OCI-LY7 (cell line): ENCODE results near the gene SSPN. TPM values are rescaled to one million over a fixed set of nuclear protein-coding genes. Genes with fewer than 3 reads are reported as not detected.

Experiments used
- BruUV-seq: library from RNA; stranded (reverse); fragments of 400-500 nt; replicated peaks from 2 replicates; lab custom pipeline; 2021; lab: Mats Ljungman, UMichigan
- CTCF ChIA-PET: fragments of 300-600 bp; sonication (Branson Sonifier 250); formaldehyde crosslinking; loops from one replicate; lab custom pipeline; 2022; ENCODE audit warnings: antibody characterized with exemption; ENCODE audit not compliant: unreplicated experiment; lab: Charles Lee
- POLR2A ChIA-PET: fragments of 300-600 bp; sonication (Branson Sonifier 250); formaldehyde crosslinking; loops from one replicate; lab custom pipeline; 2022; ENCODE audit warnings: antibody characterized with exemption; lab: Charles Lee
- DNase-seq: peaks from one replicate; pipeline ENCODE4 v3.0.0-alpha.2; 2015; ENCODE audit warnings: low spot score
- H2AFZ ChIP-seq: fragments of 200-600 bp; sonication (generic), shearing (Covaris generic); 2 replicates; pipeline ENCODE4 v1.6.1; 2014; ENCODE audit warnings: mild to moderate bottlenecking, antibody characterized with exemption, low read length, moderate library complexity
- H3K27ac ChIP-seq: fragments of 200-600 bp; sonication (generic); 2 replicates; pipeline ENCODE4 v1.5.1; 2014; ENCODE audit warnings: mixed run types, low read depth, mild to moderate bottlenecking, moderate library complexity, low read length, inconsistent platforms; ENCODE audit not compliant: poor library complexity, severe bottlenecking
- H3K36me3 ChIP-seq: fragments of 200-600 bp; sonication (generic); 2 replicates; pipeline ENCODE4 v1.6.1; 2014; ENCODE audit warnings: mild to moderate bottlenecking, antibody characterized with exemption, low read length, moderate library complexity, mixed read lengths; ENCODE audit not compliant: insufficient read depth
- H3K4me1 ChIP-seq: fragments of 200-600 bp; sonication (generic); 2 replicates; pipeline ENCODE4 v1.5.1; 2014; ENCODE audit warnings: mild to moderate bottlenecking, low read length; ENCODE audit not compliant: insufficient read depth, poor library complexity, severe bottlenecking
- H3K4me2 ChIP-seq: fragments of 200-600 bp; sonication (generic); 2 replicates; pipeline ENCODE4 v1.6.1; 2014; ENCODE audit warnings: mild to moderate bottlenecking, low read length
- H3K4me3 ChIP-seq: fragments of 200-600 bp; sonication (generic); 2 replicates; pipeline ENCODE4 v1.5.1; 2014; ENCODE audit warnings: mild to moderate bottlenecking, low read depth, low read length; ENCODE audit not compliant: poor library complexity, severe bottlenecking
- H3K79me2 ChIP-seq: fragments of 200-600 bp; sonication (generic); 2 replicates; pipeline ENCODE4 v1.6.1; 2016; ENCODE audit warnings: low read depth, mild to moderate bottlenecking, low read length, moderate library complexity, mixed read lengths; ENCODE audit not compliant: insufficient read depth
- H3K9me2 ChIP-seq: fragments of 200-600 bp; sonication (generic); 2 replicates; pipeline ENCODE4 v1.6.1; 2016; ENCODE audit warnings: mild to moderate bottlenecking, low read length, mixed read lengths; ENCODE audit not compliant: insufficient read depth
- H3K9me3 ChIP-seq: fragments of 200-600 bp; sonication (generic); 2 replicates; pipeline ENCODE4 v1.6.1; 2014; ENCODE audit warnings: mild to moderate bottlenecking, mixed run types, low read length, mixed read lengths
- H4K20me1 ChIP-seq: fragments of 200-600 bp; sonication (generic); 2 replicates; pipeline ENCODE4 v1.6.1; 2014; ENCODE audit warnings: mild to moderate bottlenecking, antibody characterized with exemption, low read length, moderate library complexity, mixed read lengths; ENCODE audit not compliant: insufficient read depth
- CTCF ChIP-seq: fragments of 200-600 bp; sonication (generic); conservative IDR thresholded peaks from 2 replicates; pipeline ENCODE4 v1.5.1; 2014; ENCODE audit warnings: mild to moderate bottlenecking, antibody characterized with exemption, low read length, moderate library complexity, mixed read lengths
- EZH2phosphoT487 ChIP-seq: fragments of 200-600 bp; sonication (generic); IDR thresholded peaks from 2 replicates; pipeline ENCODE4 v1.6.1; 2018; ENCODE audit warnings: low read depth, borderline replicate concordance, mild to moderate bottlenecking, mixed run types, antibody characterized with exemption, low read length, moderate library complexity, mixed read lengths
- intact Hi-C: fragments of 100-400 bp; cut with micrococcal nuclease; formaldehyde crosslinking; loops from one replicate; pipeline ENCODE4 v1.10.0; 2022; ENCODE audit not compliant: unreplicated experiment
- total RNA-seq, 2 experiments: library from RNA; depleted of rRNA in 1 of 2; stranded (reverse); fragments of >200 nt in 1 of 2; shearing (Covaris generic) in 1 of 2; gene quantifications; 2 replicates each; pipeline ENCODE4 v1.2.3, GENCODE V29; 2014 to 2022

The SSPN gene
- total RNA-seq, 2 experiments from 2014 or later, result not detected

GRCh38 chr12:26212988-26213387 lies 17.6 kb downstream of the SSPN start:
- ChIA-PET POLR2A (interaction anchor here (0.7 to 1.1 kb wide), 2 partner anchors 12 to 173 kb away, joined by 3 to 4 read pairs; no protein-coding TSS in a partner anchor), CTCF (no interaction called here)
- Histone ChIP-seq H3K27ac (no peak overlapping the region), H3K4me3 (no peak overlapping the region), H4K20me1 (no peaks in the 10 kb centered on the region), H3K9me2 (no peaks in the 10 kb centered on the region), H3K4me2 (no peak overlapping the region), H2AFZ (no peak overlapping the region), H3K36me3 (no peaks in the 10 kb centered on the region), H3K4me1 (no peaks in the 10 kb centered on the region), H3K79me2 (no peaks in the 10 kb centered on the region), H3K9me3 (no peaks in the 10 kb centered on the region)
- no TSS peak for BruUV-seq
- no peak for DNase-seq
- intact Hi-C loops, result no loop called here
- TF ChIP-seq CTCF (no peak), EZH2phosphoT487 (no peak)

GRCh38 chr12:26214121-26214520 lies 18.7 kb downstream of the SSPN start:
- H2AFZ ChIP-seq, result no peak overlapping the region
- no peaks in the 10 kb centered on the region for H3K36me3 ChIP-seq
- POLR2A ChIA-PET, result no interaction called here
- H3K27ac ChIP-seq, result no peak overlapping the region
- H3K4me3 ChIP-seq, result no peak overlapping the region
- DNase-seq, result no peak
- no TSS peak for BruUV-seq
- TF ChIP-seq EZH2phosphoT487 (no peak), CTCF (no peak)
- H3K4me1 ChIP-seq, result no peaks in the 10 kb centered on the region
- no peaks in the 10 kb centered on the region for H3K9me3 ChIP-seq
- no peak overlapping the region for H3K4me2 ChIP-seq
- no peaks in the 10 kb centered on the region for H4K20me1 ChIP-seq
- intact Hi-C loops, result no loop called here
- H3K79me2 ChIP-seq, result no peaks in the 10 kb centered on the region
- CTCF ChIA-PET, result no interaction called here
- H3K9me2 ChIP-seq, result no peaks in the 10 kb centered on the region

GRCh38 chr12:26219736-26220135 lies 24.4 kb downstream of the SSPN start:
- no peak for TF ChIP-seq CTCF
- TF ChIP-seq EZH2phosphoT487, result no peak
- H2AFZ ChIP-seq, result no peak overlapping the region
- H3K79me2 ChIP-seq, result no peaks in the 10 kb centered on the region
- H4K20me1 ChIP-seq, result no peaks in the 10 kb centered on the region
- H3K4me1 ChIP-seq, result no peaks in the 10 kb centered on the region
- H3K36me3 ChIP-seq, result no peaks in the 10 kb centered on the region
- intact Hi-C loops, result no loop called here
- no peaks in the 10 kb centered on the region for H3K9me2 ChIP-seq
- POLR2A ChIA-PET, result interaction anchor here (0.7 to 1.2 kb wide), 2 partner anchors 12 to 177 kb away, joined by 3 to 4 read pairs; no protein-coding TSS in a partner anchor
- BruUV-seq, result no TSS peak
- no peak overlapping the region for H3K4me3 ChIP-seq
- no peaks in the 10 kb centered on the region for H3K9me3 ChIP-seq
- no peak for DNase-seq
- H3K4me2 ChIP-seq, result no peak overlapping the region
- CTCF ChIA-PET, result no interaction called here
- H3K27ac ChIP-seq, result no peak overlapping the region
